HG03469 (cell line): Measurements from ENCODE around the gene TSC22D1.
"Not testable (repeated sequence)": the region's sequence is repeated elsewhere in the genome, so short reads cannot be mapped to it uniquely, and the experiment has no call there.

Experiments
- ATAC-seq: cut with Tn5 transposase; IDR thresholded peaks from one replicate; pipeline ENCODE4 v1.9.1; 2021; ENCODE audit warnings: mild to moderate bottlenecking, moderate library complexity, moderate number of reproducible peaks; ENCODE audit not compliant: unreplicated experiment

The TSC22D1 gene

GRCh38 chr13:44573790-44574465 lies 2.2 kb downstream of the TSC22D1 start:
- no peak for ATAC-seq

GRCh38 chr13:44573071-44573470 lies 3.1 kb downstream of the TSC22D1 start:
- ATAC-seq, result no peak

GRCh38 chr13:44566601-44567000 lies 9.5 kb downstream of the TSC22D1 start:
- no peak for ATAC-seq

- ATAC-seq, result no peak
These were observed 10.2 kb downstream of the TSC22D1 start for GRCh38 chr13:44565881-44566280.

GRCh38 chr13:44564936-44565335 lies 11.2 kb downstream of the TSC22D1 start:
- no peak for ATAC-seq

- not testable (repeated sequence) for ATAC-seq
These were observed 13.3 kb downstream of the TSC22D1 start for GRCh38 chr13:44562853-44563252.

- no peak for ATAC-seq
These were observed 14.8 kb downstream of the TSC22D1 start for GRCh38 chr13:44561351-44561750.

GRCh38 chr13:44557986-44558385 lies 18.1 kb downstream of the TSC22D1 start:
- ATAC-seq, result no peak

GRCh38 chr13:44555207-44555606 lies 20.9 kb downstream of the TSC22D1 start:
- no peak for ATAC-seq

GRCh38 chr13:44549476-44549875 lies 26.7 kb downstream of the TSC22D1 start:
- no peak for ATAC-seq

GRCh38 chr13:44546164-44546563 lies 30.0 kb downstream of the TSC22D1 start:
- no peak for ATAC-seq

- ATAC-seq, result no peak
These were observed 32.8 kb downstream of the TSC22D1 start for GRCh38 chr13:44543369-44543768.

GRCh38 chr13:44542361-44542760 lies 33.8 kb downstream of the TSC22D1 start:
- no peak for ATAC-seq

- no peak for ATAC-seq
These were observed 34.5 kb downstream of the TSC22D1 start for GRCh38 chr13:44541601-44542000.

GRCh38 chr13:44540761-44541434 lies 35.2 kb downstream of the TSC22D1 start:
- no peak for ATAC-seq

- no peak for ATAC-seq
These were observed 38.9 kb downstream of the TSC22D1 start for GRCh38 chr13:44537248-44537647.

- ATAC-seq, result peak; percentile 40
These were observed 52.7 kb downstream of the TSC22D1 start for GRCh38 chr13:44523146-44524015.

GRCh38 chr13:44519642-44520041 lies 56.5 kb downstream of the TSC22D1 start:
- no peak for ATAC-seq

- no peak for ATAC-seq
These were observed 59.4 kb downstream of the TSC22D1 start for GRCh38 chr13:44516771-44517170.

- ATAC-seq, result no peak
These were observed 61.9 kb downstream of the TSC22D1 start for GRCh38 chr13:44514278-44514677.

GRCh38 chr13:44509853-44510252 lies 66.3 kb downstream of the TSC22D1 start:
- not testable (repeated sequence) for ATAC-seq
